ENCODE data around the gene CDC14C. TPM values are rescaled to one million over a fixed set of nuclear protein-coding genes. Genes with fewer than 3 reads are reported as not detected.

CDC14C gene
- total RNA-seq, 1 experiment from 2014 or later: not detected

DNA sequence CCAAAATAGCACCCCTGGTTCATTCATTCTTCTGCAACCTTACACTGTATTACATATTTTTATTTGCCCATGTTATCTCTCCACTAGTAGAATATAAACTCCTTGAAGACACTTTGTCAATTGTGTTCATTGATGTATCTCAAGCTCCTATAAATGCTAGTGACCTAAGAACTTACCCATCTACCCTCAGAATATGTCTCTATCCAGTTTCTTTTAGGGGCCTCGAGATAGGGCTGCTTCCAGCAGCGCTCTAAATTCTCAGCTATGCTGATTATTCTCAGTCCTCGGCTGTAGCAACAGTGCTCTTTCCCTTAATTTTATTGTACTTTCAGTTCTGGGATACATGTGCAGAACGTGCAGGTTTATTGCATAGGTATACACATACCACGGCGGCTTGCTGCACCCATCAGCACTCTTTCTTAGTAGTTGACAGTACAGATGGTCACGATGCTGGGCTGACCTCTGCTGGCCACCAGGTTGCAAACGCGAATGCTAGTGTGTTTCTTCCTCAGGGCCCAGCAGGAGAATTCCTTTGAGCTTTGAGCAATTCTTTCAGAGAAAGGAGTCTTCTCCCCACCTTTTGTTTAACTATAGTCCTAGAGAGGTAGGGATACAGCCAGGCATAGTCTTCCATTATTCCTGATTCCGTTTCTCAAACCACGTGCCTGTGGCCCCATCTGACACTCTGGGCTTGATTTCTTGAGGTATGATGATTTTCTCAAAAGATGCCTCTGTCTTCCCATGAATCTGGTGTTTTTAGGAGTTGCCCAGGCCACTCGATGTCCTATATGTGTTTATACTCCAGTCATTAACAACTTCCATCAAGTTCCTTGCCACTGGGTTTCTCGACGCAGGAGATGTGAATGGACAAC lies 49.1 kb upstream of the CDC14C start:
- ChIA-PET CTCF (no interaction called here), POLR2A (no interaction called here), RAD21 (ENCODE audit: low non-redundant PET in 1 of 2, low total read pairs in 2 of 2, uncharacterized antibody in 2 of 2, unreplicated experiment in 2 of 2) (no interaction called here)
- TF ChIP-seq, protein P1, sequence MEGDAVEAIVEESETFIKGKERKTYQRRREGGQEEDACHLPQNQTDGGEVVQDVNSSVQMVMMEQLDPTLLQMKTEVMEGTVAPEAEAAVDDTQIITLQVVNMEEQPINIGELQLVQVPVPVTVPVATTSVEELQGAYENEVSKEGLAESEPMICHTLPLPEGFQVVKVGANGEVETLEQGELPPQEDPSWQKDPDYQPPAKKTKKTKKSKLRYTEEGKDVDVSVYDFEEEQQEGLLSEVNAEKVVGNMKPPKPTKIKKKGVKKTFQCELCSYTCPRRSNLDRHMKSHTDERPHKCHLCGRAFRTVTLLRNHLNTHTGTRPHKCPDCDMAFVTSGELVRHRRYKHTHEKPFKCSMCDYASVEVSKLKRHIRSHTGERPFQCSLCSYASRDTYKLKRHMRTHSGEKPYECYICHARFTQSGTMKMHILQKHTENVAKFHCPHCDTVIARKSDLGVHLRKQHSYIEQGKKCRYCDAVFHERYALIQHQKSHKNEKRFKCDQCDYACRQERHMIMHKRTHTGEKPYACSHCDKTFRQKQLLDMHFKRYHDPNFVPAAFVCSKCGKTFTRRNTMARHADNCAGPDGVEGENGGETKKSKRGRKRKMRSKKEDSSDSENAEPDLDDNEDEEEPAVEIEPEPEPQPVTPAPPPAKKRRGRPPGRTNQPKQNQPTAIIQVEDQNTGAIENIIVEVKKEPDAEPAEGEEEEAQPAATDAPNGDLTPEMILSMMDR (IDR thresholded peaks at IDR 0.05 in 2 of 3, conservative IDR thresholded peaks at IDR 0.05 in 1 of 3; ENCODE audit: borderline replicate concordance in 1 of 3, insufficient read depth in 1 of 3, low read depth in 2 of 3, low read length in 2 of 3): 0 out of 6 replicates have a peak, but pooled peaks of 1 of the 3 experiments have one; percentile 7
- no peak for TF ChIP-seq RAD21 (IDR thresholded peaks at IDR 0.05; ENCODE audit: low read depth)
- ATAC-seq: no peak
- Histone ChIP-seq H3K27me3 (ENCODE audit: insufficient read depth, low read length) (no peaks in the 10 kb centered on the region), H3K4me3 (replicated peaks in 1 of 2; ENCODE audit: low read depth in 1 of 2, low read length in 2 of 2) (no peak overlapping the region), H4K20me1 (ENCODE audit: insufficient read depth) (no peaks in the 10 kb centered on the region; the same call in 1 of the 2 replicates), H3K9me3 (ENCODE audit: control insufficient read depth in 1 of 2, insufficient read depth in 1 of 2, low read depth in 1 of 2, low read length in 2 of 2) (peaks cover 3 to 24% of the 10 kb centered on the region in 2 experiments; a peak in 2 of 4 replicates), H3K9me2 (ENCODE audit: insufficient read depth) (no peaks in the 10 kb centered on the region), H3K27ac (ENCODE audit: low read depth, low read length) (no peak overlapping the region), H2AFZ (ENCODE audit: low read depth, low read length, poor library complexity, severe bottlenecking) (no peak overlapping the region), H3K9ac (ENCODE audit: low read length) (no peak overlapping the region), H3K79me2 (ENCODE audit: insufficient read depth, low read length) (no peaks in the 10 kb centered on the region), H3K36me3 (ENCODE audit: control insufficient read depth in 1 of 2, insufficient read depth in 2 of 2, low read length in 2 of 2) (no peaks in the 10 kb centered on the region), H3K4me2 (ENCODE audit: low read length) (no peak overlapping the region), H3K4me1 (ENCODE audit: control insufficient read depth in 1 of 2, insufficient read depth in 2 of 2, low read length in 2 of 2) (no peaks in the 10 kb centered on the region)
- DNase-seq (ENCODE audit: low read depth, low spot score): no peak
- BruUV-seq (replicated peaks): no TSS peak
- intact Hi-C loops (cut with micrococcal nuclease): no loop called here

DNA sequence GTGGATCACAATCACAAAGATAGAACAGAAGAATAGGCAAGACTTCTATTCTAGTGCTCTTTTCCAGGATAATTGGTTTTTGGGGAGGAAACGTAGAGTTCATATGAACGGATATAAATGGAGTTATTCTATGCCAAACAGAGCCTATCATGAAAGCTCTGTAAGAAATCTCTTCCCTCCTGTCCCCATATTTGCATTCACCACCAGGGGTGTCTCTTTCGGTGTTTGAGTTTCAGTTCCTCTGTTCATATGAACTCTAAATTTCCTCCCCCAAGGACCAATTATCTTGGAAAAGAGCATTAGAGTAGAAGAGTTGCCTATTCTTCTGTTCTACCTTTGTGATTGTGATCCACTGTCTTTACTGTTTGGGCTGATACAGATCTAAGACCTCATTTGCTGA lies 48.3 kb upstream of the CDC14C start:
- H3K79me2 ChIP-seq (ENCODE audit: insufficient read depth, low read length): no peaks in the 10 kb centered on the region
- no peak overlapping the region for H3K4me3 ChIP-seq (replicated peaks in 1 of 2; ENCODE audit: low read depth in 1 of 2, low read length in 2 of 2)
- peaks cover 0 to 25% of the 10 kb centered on the region in 2 experiments; a peak in 2 of 4 replicates for H3K9me3 ChIP-seq (ENCODE audit: control insufficient read depth in 1 of 2, insufficient read depth in 1 of 2, low read depth in 1 of 2, low read length in 2 of 2)
- ChIA-PET POLR2A (no interaction called here), RAD21 (ENCODE audit: low non-redundant PET in 1 of 2, low total read pairs in 2 of 2, uncharacterized antibody in 2 of 2, unreplicated experiment in 2 of 2) (no interaction called here), CTCF (no interaction called here)
- no peak overlapping the region for H3K27ac ChIP-seq (ENCODE audit: low read depth, low read length)
- H3K4me2 ChIP-seq (ENCODE audit: low read length): no peak overlapping the region
- BruUV-seq (replicated peaks): no TSS peak
- H3K9ac ChIP-seq (ENCODE audit: low read length): no peak overlapping the region
- H4K20me1 ChIP-seq (ENCODE audit: insufficient read depth): no peaks in the 10 kb centered on the region; the same call in 1 of the 2 replicates
- intact Hi-C loops (cut with micrococcal nuclease): no loop called here
- no peaks in the 10 kb centered on the region for H3K27me3 ChIP-seq (ENCODE audit: insufficient read depth, low read length)
- no peaks in the 10 kb centered on the region for H3K4me1 ChIP-seq (ENCODE audit: control insufficient read depth in 1 of 2, insufficient read depth in 2 of 2, low read length in 2 of 2)
- DNase-seq (ENCODE audit: low read depth, low spot score) (no peak), ATAC-seq (no peak)
- H2AFZ ChIP-seq (ENCODE audit: low read depth, low read length, poor library complexity, severe bottlenecking): no peak overlapping the region
- H3K9me2 ChIP-seq (ENCODE audit: insufficient read depth): no peaks in the 10 kb centered on the region
- H3K36me3 ChIP-seq (ENCODE audit: control insufficient read depth in 1 of 2, insufficient read depth in 2 of 2, low read length in 2 of 2): no peaks in the 10 kb centered on the region
- no peak for TF ChIP-seq RAD21 (IDR thresholded peaks at IDR 0.05; ENCODE audit: low read depth)
- TF ChIP-seq SP1 (IDR thresholded peaks at IDR 0.05; ENCODE audit: low read depth): no peak
- TF ChIP-seq POLR2A (IDR thresholded peaks at IDR 0.05; ENCODE audit: borderline replicate concordance, extremely low read depth, insufficient read depth, insufficient read length): no peak
- TF ChIP-seq FOSL1 (IDR thresholded peaks at IDR 0.05; ENCODE audit: low read depth): no peak
- TF ChIP-seq TCF7L2 (IDR thresholded peaks at IDR 0.05; ENCODE audit: borderline replicate concordance, extremely low read depth, insufficient read depth, insufficient read length): no peak
- TF ChIP-seq, protein P2, sequence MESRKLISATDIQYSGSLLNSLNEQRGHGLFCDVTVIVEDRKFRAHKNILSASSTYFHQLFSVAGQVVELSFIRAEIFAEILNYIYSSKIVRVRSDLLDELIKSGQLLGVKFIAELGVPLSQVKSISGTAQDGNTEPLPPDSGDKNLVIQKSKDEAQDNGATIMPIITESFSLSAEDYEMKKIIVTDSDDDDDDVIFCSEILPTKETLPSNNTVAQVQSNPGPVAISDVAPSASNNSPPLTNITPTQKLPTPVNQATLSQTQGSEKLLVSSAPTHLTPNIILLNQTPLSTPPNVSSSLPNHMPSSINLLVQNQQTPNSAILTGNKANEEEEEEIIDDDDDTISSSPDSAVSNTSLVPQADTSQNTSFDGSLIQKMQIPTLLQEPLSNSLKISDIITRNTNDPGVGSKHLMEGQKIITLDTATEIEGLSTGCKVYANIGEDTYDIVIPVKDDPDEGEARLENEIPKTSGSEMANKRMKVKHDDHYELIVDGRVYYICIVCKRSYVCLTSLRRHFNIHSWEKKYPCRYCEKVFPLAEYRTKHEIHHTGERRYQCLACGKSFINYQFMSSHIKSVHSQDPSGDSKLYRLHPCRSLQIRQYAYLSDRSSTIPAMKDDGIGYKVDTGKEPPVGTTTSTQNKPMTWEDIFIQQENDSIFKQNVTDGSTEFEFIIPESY (IDR thresholded peaks at IDR 0.05; ENCODE audit: extremely low read depth, insufficient replicate concordance, low read length): no peak
- no peak for TF ChIP-seq SIN3A (IDR thresholded peaks at IDR 0.05; ENCODE audit: low read depth)
- no peak for TF ChIP-seq EZH2phosphoT487 (IDR thresholded peaks at IDR 0.05; ENCODE audit: borderline replicate concordance)
